ENCODE results near the gene VSIG8.

DNA sequence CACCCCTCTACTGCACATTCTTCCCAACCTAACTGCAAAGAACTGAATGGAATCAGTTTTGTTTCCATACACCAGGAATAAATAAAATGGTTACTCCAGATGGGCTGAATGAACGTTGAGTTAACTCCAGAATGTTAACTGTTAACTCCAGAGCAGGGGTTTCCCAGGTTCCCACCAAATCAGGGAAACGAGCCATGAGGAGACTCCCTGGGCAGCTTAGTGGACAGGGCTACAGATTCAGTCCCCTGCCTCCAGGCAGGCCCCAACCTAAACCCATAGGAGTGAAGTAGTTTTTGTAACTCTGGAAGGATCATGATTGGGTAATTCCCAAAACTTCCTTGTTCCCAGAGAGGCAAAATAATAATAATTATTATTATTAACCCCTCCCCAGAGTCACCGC lies 14.1 kb downstream of the VSIG8 start:
- TF ChIP-seq, protein P1, sequence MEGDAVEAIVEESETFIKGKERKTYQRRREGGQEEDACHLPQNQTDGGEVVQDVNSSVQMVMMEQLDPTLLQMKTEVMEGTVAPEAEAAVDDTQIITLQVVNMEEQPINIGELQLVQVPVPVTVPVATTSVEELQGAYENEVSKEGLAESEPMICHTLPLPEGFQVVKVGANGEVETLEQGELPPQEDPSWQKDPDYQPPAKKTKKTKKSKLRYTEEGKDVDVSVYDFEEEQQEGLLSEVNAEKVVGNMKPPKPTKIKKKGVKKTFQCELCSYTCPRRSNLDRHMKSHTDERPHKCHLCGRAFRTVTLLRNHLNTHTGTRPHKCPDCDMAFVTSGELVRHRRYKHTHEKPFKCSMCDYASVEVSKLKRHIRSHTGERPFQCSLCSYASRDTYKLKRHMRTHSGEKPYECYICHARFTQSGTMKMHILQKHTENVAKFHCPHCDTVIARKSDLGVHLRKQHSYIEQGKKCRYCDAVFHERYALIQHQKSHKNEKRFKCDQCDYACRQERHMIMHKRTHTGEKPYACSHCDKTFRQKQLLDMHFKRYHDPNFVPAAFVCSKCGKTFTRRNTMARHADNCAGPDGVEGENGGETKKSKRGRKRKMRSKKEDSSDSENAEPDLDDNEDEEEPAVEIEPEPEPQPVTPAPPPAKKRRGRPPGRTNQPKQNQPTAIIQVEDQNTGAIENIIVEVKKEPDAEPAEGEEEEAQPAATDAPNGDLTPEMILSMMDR (IDR thresholded peaks at IDR 0.05; ENCODE audit: low read depth, low read length), result no peak
- no peak for TF ChIP-seq EZH2phosphoT487 (IDR thresholded peaks at IDR 0.05; ENCODE audit: low read depth)

Measured in OCI-LY3 (cell line).